ENCODE measurements around the gene AGAP1.

Gene AGAP1

DNA sequence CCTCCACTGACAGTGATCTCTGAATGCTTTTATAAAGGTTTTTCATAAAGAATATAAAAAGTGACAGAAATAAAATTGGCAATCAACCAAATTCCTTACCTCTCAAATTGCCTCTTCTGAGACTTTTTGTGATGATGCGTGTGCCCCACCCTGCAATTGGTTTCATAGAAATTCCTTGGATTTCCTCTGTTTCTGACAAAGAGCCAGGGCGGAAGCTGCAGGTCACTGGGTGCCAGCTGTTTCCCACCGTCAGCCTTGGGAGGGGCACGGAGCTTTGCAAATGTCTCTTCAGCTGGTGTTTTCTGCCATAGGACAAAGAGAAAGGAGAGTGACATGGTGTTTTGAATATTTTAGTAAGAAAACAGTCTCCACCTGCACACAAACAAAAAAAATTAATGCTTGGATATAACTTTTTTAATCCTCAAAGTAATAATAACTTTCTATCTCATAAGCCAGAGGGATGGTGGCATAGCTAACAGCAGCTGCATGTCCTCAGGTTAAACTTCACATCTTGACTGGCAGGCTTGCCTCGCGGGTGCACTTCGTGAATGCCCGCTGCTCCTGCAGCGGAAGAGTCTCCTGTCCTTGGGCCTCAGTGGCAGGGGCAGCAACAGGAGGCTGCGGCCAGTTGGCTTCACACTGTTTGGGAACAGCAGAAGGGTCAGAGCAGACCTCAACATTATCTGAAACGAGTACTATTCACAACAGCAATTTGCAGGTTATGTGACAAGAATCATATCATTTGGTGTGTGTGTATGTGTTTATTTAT is 24.7 kb downstream of the AGAP1 start:
- H3K4me3 ChIP-seq (ENCODE audit: low read depth, low read length), result no peak overlapping the region
- TF ChIP-seq CTCF (conservative IDR thresholded peaks at IDR 0.05; ENCODE audit: low read depth, low read length), result no peak
- no peak for DNase-seq (ENCODE audit: low read depth)

DNA sequence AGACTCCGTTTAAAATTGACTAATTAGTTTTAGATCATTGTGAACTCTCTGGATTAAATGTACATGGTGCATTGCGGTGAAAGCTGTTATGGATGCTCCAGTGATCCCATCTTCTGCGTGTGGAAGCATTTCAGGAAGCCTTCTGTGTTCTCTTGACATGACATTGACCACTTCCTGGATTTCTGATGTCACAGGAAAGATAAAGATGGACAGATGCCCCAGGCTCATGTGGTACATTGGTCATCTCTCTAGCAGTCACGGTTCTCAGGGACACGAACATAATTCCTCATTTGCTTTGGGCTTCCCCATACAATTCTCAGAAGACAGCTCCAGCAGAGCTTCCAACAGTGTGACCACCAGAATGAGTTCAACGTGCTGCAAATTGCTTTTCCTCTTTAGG is 26.9 kb downstream of the AGAP1 start:
- H3K4me3 ChIP-seq (ENCODE audit: low read depth, low read length), result no peak overlapping the region
- DNase-seq (ENCODE audit: low read depth), result no peak
- TF ChIP-seq CTCF (conservative IDR thresholded peaks at IDR 0.05; ENCODE audit: low read depth, low read length), result no peak

DNA sequence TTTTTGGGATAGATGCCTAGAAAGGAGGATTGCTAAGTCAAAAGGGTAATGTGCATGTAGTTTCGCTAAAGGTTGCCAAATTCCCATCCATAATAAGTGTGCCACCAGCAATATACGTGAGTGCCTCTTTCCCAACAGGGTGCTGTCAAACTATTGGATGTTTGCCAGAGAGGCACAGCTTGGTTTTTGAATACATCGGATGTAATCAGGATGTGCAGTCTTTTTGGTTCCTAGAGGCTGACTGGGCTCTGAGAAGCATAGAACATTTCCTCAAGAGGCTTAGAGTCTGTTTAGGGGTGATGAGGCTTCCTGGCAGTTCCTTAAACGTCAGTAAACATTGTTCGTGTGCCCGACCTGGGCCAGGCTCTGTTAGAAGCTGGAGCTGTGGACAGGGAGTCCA is 28.0 kb downstream of the AGAP1 start:
- DNase-seq (ENCODE audit: low read depth), result peak; percentile 16
- no peak overlapping the region for H3K4me3 ChIP-seq (ENCODE audit: low read depth, low read length)
- TF ChIP-seq CTCF (conservative IDR thresholded peaks at IDR 0.05; ENCODE audit: low read depth, low read length), result no peak

GRCh38 chr2:235523021-235523420 is 29.2 kb downstream of the AGAP1 start:
- no peak for DNase-seq (ENCODE audit: low read depth)
- no peak overlapping the region for H3K4me3 ChIP-seq (ENCODE audit: low read depth, low read length)
- no peak for TF ChIP-seq CTCF (conservative IDR thresholded peaks at IDR 0.05; ENCODE audit: low read depth, low read length)

DNA sequence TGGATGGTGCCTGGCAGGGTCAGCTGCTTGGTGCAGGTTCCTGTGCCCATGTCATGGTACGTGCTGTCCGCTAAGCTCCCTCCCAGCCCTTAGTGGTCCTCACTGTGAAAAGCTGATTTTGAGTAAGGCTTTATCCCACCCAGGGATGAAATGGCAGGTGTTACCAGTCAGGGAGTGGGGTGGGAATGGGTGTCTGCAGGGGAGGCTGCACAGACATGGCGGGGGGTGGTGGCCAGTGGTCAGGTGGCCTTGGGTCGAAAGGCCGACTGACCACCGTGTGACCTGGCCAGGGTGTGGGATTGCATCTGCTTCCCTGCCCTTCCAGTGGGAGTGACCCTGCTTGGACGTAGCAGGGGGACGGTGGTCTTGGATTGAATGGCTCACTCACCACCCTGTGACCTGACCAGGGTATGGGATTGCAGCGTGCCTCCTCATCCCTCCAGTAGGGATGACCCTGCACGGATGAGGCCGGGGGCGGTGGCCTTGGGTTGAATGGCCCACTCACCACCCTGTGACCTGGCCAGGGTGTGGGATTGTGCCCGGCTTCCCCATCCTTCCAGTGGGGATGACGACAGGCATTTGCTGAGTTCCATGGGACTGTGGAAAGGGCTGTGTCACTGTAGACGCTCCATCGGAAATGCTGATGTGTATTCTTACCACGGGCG is 29.8 kb downstream of the AGAP1 start:
- no peak for DNase-seq (ENCODE audit: low read depth)
- H3K4me3 ChIP-seq (ENCODE audit: low read depth, low read length), result no peak overlapping the region
- TF ChIP-seq CTCF (conservative IDR thresholded peaks at IDR 0.05; ENCODE audit: low read depth, low read length), result no peak

DNA sequence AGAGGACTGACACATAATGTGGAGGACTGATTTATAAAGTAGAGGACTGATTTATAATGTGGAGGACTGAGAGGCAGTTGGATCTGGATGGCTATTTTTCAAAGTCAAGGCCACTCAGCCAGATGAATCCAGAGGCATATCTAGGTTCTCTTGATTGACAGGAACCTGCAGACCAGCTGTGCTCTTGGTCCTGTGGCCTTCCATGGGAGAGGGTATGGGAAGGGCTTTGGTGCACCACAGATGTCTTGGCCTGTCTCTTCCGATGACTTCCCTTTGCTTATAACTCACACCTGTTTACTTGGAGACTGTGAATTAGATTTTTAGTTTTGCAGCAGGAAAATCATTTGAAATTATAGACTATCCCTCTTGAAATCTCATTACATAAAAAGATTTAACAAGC is 32.3 kb downstream of the AGAP1 start:
- TF ChIP-seq CTCF (conservative IDR thresholded peaks at IDR 0.05; ENCODE audit: low read depth, low read length), result no peak
- DNase-seq (ENCODE audit: low read depth), result no peak
- no peak overlapping the region for H3K4me3 ChIP-seq (ENCODE audit: low read depth, low read length)
